CD14-positive monocyte (primary cell): ENCODE results near the gene TARBP1. TPM values are rescaled to one million over a fixed set of nuclear protein-coding genes. Genes with fewer than 3 reads are reported as not detected.
"Not testable (repeated sequence)": the region's sequence is repeated elsewhere in the genome, so short reads cannot be mapped to it uniquely, and the experiment has no call there.

Experiments
- DNase-seq, 3 donors: peaks; one replicate each; pipeline ENCODE4 v3.0.0-alpha.2; 2011 to 2022
- H2AFZ ChIP-seq: 2 replicates; pipeline ENCODE4 v1.6.0; 2012; ENCODE audit warnings: mild to moderate bottlenecking, low read depth, low read length, inconsistent platforms; ENCODE audit not compliant: insufficient read depth, poor library complexity, severe bottlenecking
- H3K27ac ChIP-seq, 2 donors: 1 replicate in 1 of 2; 2 replicates in 1 of 2; pipeline ENCODE4 v1.5.1; 2012 to 2013; ENCODE audit warnings: low read length in 2 of 2, control low read depth in 1 of 2, inconsistent platforms in 1 of 2, low read depth in 1 of 2, mild to moderate bottlenecking in 1 of 2
- H3K27me3 ChIP-seq, 2 donors: one replicate each; pipeline versions ENCODE4 v1.6.0 to v1.6.1; 2011 to 2013; ENCODE audit warnings: low read length in 2 of 2; ENCODE audit not compliant: control insufficient read depth in 2 of 2, insufficient read depth in 2 of 2
- H3K36me3 ChIP-seq, 2 donors: replicated peaks in 1 of 2; 1 replicate in 1 of 2; 2 replicates in 1 of 2; pipeline versions ENCODE4 v1.5.1 to v1.6.1; 2012 to 2013; ENCODE audit warnings: low read length in 2 of 2, control low read depth in 1 of 2, inconsistent platforms in 1 of 2, mild to moderate bottlenecking in 1 of 2; ENCODE audit not compliant: insufficient read depth in 2 of 2, control insufficient read depth in 1 of 2
- H3K4me1 ChIP-seq, 2 donors: 1 replicate in 1 of 2; 2 replicates in 1 of 2; pipeline versions ENCODE4 v1.5.1 to v1.6.1; 2012 to 2013; ENCODE audit warnings: low read length in 2 of 2, control low read depth in 1 of 2, inconsistent platforms in 1 of 2, mild to moderate bottlenecking in 1 of 2, moderate library complexity in 1 of 2; ENCODE audit not compliant: insufficient read depth in 2 of 2, control insufficient read depth in 1 of 2
- H3K4me2 ChIP-seq: replicated peaks from 2 replicates; pipeline ENCODE3; 2012; ENCODE audit warnings: low read length, moderate library complexity, mild to moderate bottlenecking; ENCODE audit not compliant: poor library complexity, severe bottlenecking; ENCODE audit errors: extremely low read depth
- H3K4me3 ChIP-seq, 3 experiments: fragments of 200-600 bp in 1 of 3; sonication (generic) in 1 of 3; replicated peaks in 1 of 3; 1 replicate in 2 of 3; 2 replicates in 1 of 3; pipeline ENCODE4 v1.5.1; 2011 to 2013; ENCODE audit warnings: low read length in 3 of 3, mild to moderate bottlenecking in 3 of 3, control low read depth in 2 of 3, low read depth in 2 of 3, inconsistent platforms in 1 of 3, moderate library complexity in 1 of 3
- H3K79me2 ChIP-seq: 2 replicates; pipeline ENCODE4 v1.6.0; 2012; ENCODE audit warnings: mild to moderate bottlenecking, control low read depth, inconsistent platforms, low read length, moderate library complexity; ENCODE audit not compliant: insufficient read depth
- H3K9ac ChIP-seq: 2 replicates; pipeline ENCODE4 v1.6.0; 2017; ENCODE audit warnings: low read length, mild to moderate bottlenecking; ENCODE audit not compliant: insufficient read depth, poor library complexity, severe bottlenecking
- H3K9me3 ChIP-seq, 2 donors: replicated peaks in 1 of 2; 1 replicate in 1 of 2; 2 replicates in 1 of 2; pipeline versions ENCODE4 v1.5.1 to v1.6.1; 2012 to 2013; ENCODE audit warnings: low read length in 2 of 2, control low read depth in 1 of 2; ENCODE audit not compliant: control insufficient read depth in 1 of 2, insufficient read depth in 1 of 2
- H4K20me1 ChIP-seq: 2 replicates; pipeline ENCODE4 v1.6.0; 2012; ENCODE audit warnings: mild to moderate bottlenecking, low read length, control low read depth, moderate library complexity; ENCODE audit not compliant: insufficient read depth
- H3K27ac Mint-ChIP-seq, 7 donors: one replicate each; pipeline ENCODE4 v1.8.0; 2020; ENCODE audit warnings: mild to moderate bottlenecking in 7 of 7, mixed read lengths in 7 of 7, moderate library complexity in 6 of 7, inconsistent platforms in 2 of 7
- H3K27me3 Mint-ChIP-seq, 3 donors: one replicate each; pipeline ENCODE4 v1.8.0; 2021 to 2022; ENCODE audit warnings: low read depth in 3 of 3, mild to moderate bottlenecking in 3 of 3, mixed read lengths in 3 of 3, moderate library complexity in 3 of 3, inconsistent platforms in 1 of 3
- H3K36me3 Mint-ChIP-seq, 2 donors: one replicate each; pipeline ENCODE4 v1.8.0; 2020; ENCODE audit warnings: mixed read lengths in 2 of 2, inconsistent platforms in 1 of 2, mild to moderate bottlenecking in 1 of 2
- H3K4me1 Mint-ChIP-seq: one replicate; pipeline ENCODE4 v1.8.0; 2020; ENCODE audit warnings: mild to moderate bottlenecking, mixed read lengths
- H3K4me3 Mint-ChIP-seq, 2 donors: one replicate each; pipeline ENCODE4 v1.8.0; 2020; ENCODE audit warnings: mild to moderate bottlenecking in 2 of 2, mixed read lengths in 2 of 2, moderate library complexity in 1 of 2
- H3K9me3 Mint-ChIP-seq, 7 donors: one replicate each; pipeline ENCODE4 v1.8.0; 2020 to 2022; ENCODE audit warnings: mixed read lengths in 7 of 7, mild to moderate bottlenecking in 6 of 7, moderate library complexity in 6 of 7, inconsistent platforms in 2 of 7
- CTCF ChIP-seq: fragments of 200-600 bp; IDR thresholded peaks from one replicate; pipeline ENCODE4 v1.8.0; 2022; ENCODE audit warnings: antibody characterized with exemption, mild to moderate bottlenecking
- WGBS: methylation state at CpG from one replicate; pipeline ENCODE4 v1.1.5; 2013; ENCODE audit warnings: missing lambda C conversion rate; ENCODE audit not compliant: insufficient coverage; 5-methylcytosine and 5-hydroxymethylcytosine counted together
- intact Hi-C, 2 donors: fragments of 100-400 bp; cut with micrococcal nuclease; formaldehyde crosslinking; loops; one replicate each; pipeline versions ENCODE4 v1.15.0 to v1.15.1; 2023
- polyA plus RNA-seq, 3 donors: library from polyadenylated mRNA; depleted of rRNA in 1 of 3; unstranded in 2 of 3; stranded (reverse) in 1 of 3; fragments of 300-500 nt in 2 of 3; fragments of >200 nt in 1 of 3; fragmentation: Illumina TruSeq in 2 of 3; gene quantifications; 1 replicate in 2 of 3; 2 replicates in 1 of 3; pipeline ENCODE4 v1.2.3, GENCODE V29; 2012 to 2021

TARBP1 gene
- polyA plus RNA-seq, 3 donors, result 1.4 to 30.9 (median 3.2) TPM

- intact Hi-C loops, result no loop called here
These were observed 40.5 kb upstream of the TARBP1 start for GRCh38 chr1:234519506-234519905.

GRCh38 chr1:234518876-234519275 is 39.9 kb upstream of the TARBP1 start:
- H3K4me2 ChIP-seq, result no peak overlapping the region
- H3K9me3 ChIP-seq, result no peaks in the 10 kb centered on the region
- H3K27ac Mint-ChIP-seq, result peak overlapping the region in 6 of 7 donors; percentile 75 to 94 (median 90)
- H3K36me3 ChIP-seq, result no peaks in the 10 kb centered on the region
- peaks cover 91 to 96% of the 10 kb centered on the region in 2 donors for H3K4me1 ChIP-seq
- no peak for TF ChIP-seq CTCF
- no peak for DNase-seq
- H3K4me1 Mint-ChIP-seq, result peaks cover 69% of the 10 kb centered on the region
- no peak overlapping the region for H3K4me3 Mint-ChIP-seq
- H4K20me1 ChIP-seq, result no peaks in the 10 kb centered on the region
- H3K27ac ChIP-seq, result peak overlapping the region in 1 of 2 donors; percentile 78
- H3K79me2 ChIP-seq, result no peaks in the 10 kb centered on the region
- no peak overlapping the region for H3K9ac ChIP-seq
- H3K27me3 Mint-ChIP-seq, result no peaks in the 10 kb centered on the region
- H3K36me3 Mint-ChIP-seq, result no peaks in the 10 kb centered on the region
- no peaks in the 10 kb centered on the region for H3K27me3 ChIP-seq
- no peak overlapping the region for H3K4me3 ChIP-seq
- no peak overlapping the region for H2AFZ ChIP-seq
- 92% methylated on average over 9 of the region's 10 CpGs for WGBS
- intact Hi-C loops, result no loop called here
- H3K9me3 Mint-ChIP-seq, result peaks cover 0 to 3% (median 0%) of the 10 kb centered on the region in 7 donors

More at GRCh38 chr1:234519506-234519905, 40.5 kb upstream of the TARBP1 start:
- H4K20me1 ChIP-seq, result no peaks in the 10 kb centered on the region
- H2AFZ ChIP-seq, result peak overlapping the region; percentile 38
- no peak overlapping the region for H3K4me2 ChIP-seq
- H3K4me1 ChIP-seq, result peaks cover 92 to 96% of the 10 kb centered on the region in 2 donors
- peak overlapping the region in 1 of 2 donors; percentile 34 for H3K27ac ChIP-seq
- no peaks in the 10 kb centered on the region for H3K36me3 ChIP-seq
- DNase-seq, result no peak
- peaks cover 62% of the 10 kb centered on the region for H3K4me1 Mint-ChIP-seq
- H3K27me3 Mint-ChIP-seq, result no peaks in the 10 kb centered on the region
- no peak for TF ChIP-seq CTCF
- H3K36me3 Mint-ChIP-seq, result no peaks in the 10 kb centered on the region
- H3K27ac Mint-ChIP-seq, result peak overlapping the region in 5 of 7 donors; percentile 57 to 91 (median 75)
- H3K9ac ChIP-seq, result no peak overlapping the region
- no peak overlapping the region for H3K4me3 ChIP-seq
- no peak overlapping the region for H3K4me3 Mint-ChIP-seq
- 96% methylated on average over 4 of the region's 10 CpGs for WGBS
- peaks cover 0 to 3% (median 0%) of the 10 kb centered on the region in 7 donors for H3K9me3 Mint-ChIP-seq
- no peaks in the 10 kb centered on the region for H3K79me2 ChIP-seq
- H3K27me3 ChIP-seq, result no peaks in the 10 kb centered on the region
- no peaks in the 10 kb centered on the region for H3K9me3 ChIP-seq

GRCh38 chr1:234518086-234518485 is 39.1 kb upstream of the TARBP1 start:
- Histone ChIP-seq H3K4me1 (peaks cover 90 to 96% of the 10 kb centered on the region in 2 donors), H3K4me3 (peak overlapping the region in 1 of 3 experiments; percentile 52), H3K27ac (peak overlapping the region; percentile 62 to 78), H3K4me2 (peak overlapping the region; percentile 31)
- H3K9me3 ChIP-seq, H4K20me1 ChIP-seq, H3K27me3 Mint-ChIP-seq, H3K9me3 Mint-ChIP-seq, H3K79me2 ChIP-seq, H2AFZ ChIP-seq, H3K36me3 Mint-ChIP-seq, H3K27me3 ChIP-seq, H3K36me3 ChIP-seq, intact Hi-C loops, H3K9ac ChIP-seq: not testable (repeated sequence)
- no CpG with 5 or more reads among the region's 10 CpGs for WGBS
- Mint-ChIP-seq H3K27ac (peak overlapping the region; percentile 86 to 94 (median 91)), H3K4me1 (peaks cover 73% of the 10 kb centered on the region), H3K4me3 (peak overlapping the region; percentile 24 to 72)
- DNase-seq, result peak in 2 of 3 donors; percentile 44 to 45
